MM.1S (cell line): ENCODE data around the gene KRTAP12-1.

Source experiments
- DNase-seq: peaks from one replicate; pipeline ENCODE4 v3.0.0-alpha.2; 2015
- H2AFZ ChIP-seq: fragments of 300-600 bp; sonication (generic); 2 replicates; pipeline ENCODE4 v1.6.0; 2016; ENCODE audit warnings: antibody characterized with exemption, low read length
- H3F3A ChIP-seq: fragments of 300-600 bp; sonication (generic); 2 replicates; pipeline ENCODE4 v1.6.1; 2016; ENCODE audit warnings: mild to moderate bottlenecking, antibody characterized with exemption, low read length, moderate library complexity, mixed read lengths; ENCODE audit not compliant: insufficient read depth
- H3K27ac ChIP-seq: fragments of 300-600 bp; sonication (generic); 2 replicates; pipeline ENCODE4 v1.5.1; 2016; ENCODE audit warnings: mild to moderate bottlenecking, low read length
- H3K27me3 ChIP-seq: fragments of 300-600 bp; sonication (generic); replicated peaks from 2 replicates; pipeline ENCODE4 v1.6.0; 2016; ENCODE audit warnings: low read length; ENCODE audit not compliant: insufficient read depth
- H3K36me3 ChIP-seq: fragments of 300-600 bp; sonication (generic); replicated peaks from 2 replicates; pipeline ENCODE4 v1.6.1; 2016; ENCODE audit warnings: mild to moderate bottlenecking, low read length, mixed read lengths; ENCODE audit not compliant: insufficient read depth
- H3K4me1 ChIP-seq: fragments of 300-600 bp; sonication (generic); 2 replicates; pipeline ENCODE4 v1.6.1; 2016; ENCODE audit warnings: low read length, mixed read lengths
- H3K4me2 ChIP-seq: fragments of 300-600 bp; sonication (generic); 2 replicates; pipeline ENCODE4 v1.6.0; 2016; ENCODE audit warnings: low read depth, low read length
- H3K4me3 ChIP-seq: fragments of 300-600 bp; sonication (generic); 2 replicates; pipeline ENCODE4 v1.5.1; 2016; ENCODE audit warnings: low read length, mixed read lengths
- H3K79me2 ChIP-seq: fragments of 300-600 bp; sonication (generic); 2 replicates; pipeline ENCODE4 v1.6.1; 2016; ENCODE audit warnings: mixed run types, low read length, mixed read lengths
- H3K9ac ChIP-seq: fragments of 300-600 bp; sonication (generic); 2 replicates; pipeline ENCODE4 v1.6.1; 2016; ENCODE audit warnings: low read length, mixed read lengths
- H3K9me2 ChIP-seq: fragments of 300-600 bp; sonication (generic); replicated peaks from 2 replicates; pipeline ENCODE4 v1.6.1; 2016; ENCODE audit warnings: mild to moderate bottlenecking, low read length, mixed read lengths; ENCODE audit not compliant: insufficient read depth
- H3K9me3 ChIP-seq: fragments of 300-600 bp; sonication (generic); replicated peaks from 2 replicates; pipeline ENCODE4 v1.6.1; 2016; ENCODE audit warnings: mild to moderate bottlenecking, low read length, mixed read lengths; ENCODE audit not compliant: insufficient read depth
- H4K20me1 ChIP-seq: fragments of 300-600 bp; sonication (generic); 2 replicates; pipeline ENCODE4 v1.6.1; 2016; ENCODE audit warnings: mild to moderate bottlenecking, low read length, moderate library complexity, mixed read lengths; ENCODE audit not compliant: insufficient read depth
- CTCF ChIP-seq: fragments of 300-600 bp; sonication (generic); IDR thresholded peaks from 2 replicates; pipeline ENCODE4 v1.5.1; 2016; ENCODE audit warnings: antibody characterized with exemption, low read length, mixed read lengths
- EZH2 ChIP-seq: fragments of 300-600 bp; sonication (generic); optimal IDR thresholded peaks from 2 replicates; pipeline ENCODE3; 2017; ENCODE audit warnings: low read depth, mild to moderate bottlenecking, antibody characterized with exemption, low read length, mixed read lengths
- EZH2phosphoT487 ChIP-seq: fragments of 300-600 bp; sonication (generic); IDR thresholded peaks from 2 replicates; pipeline ENCODE4 v1.6.1; 2018; ENCODE audit warnings: antibody characterized with exemption, low read length

Gene KRTAP12-1

GRCh38 chr21:44701541-44701940 lies 19.6 kb upstream of the KRTAP12-1 start:
- no peaks in the 10 kb centered on the region for H3K9me2 ChIP-seq
- no peaks in the 10 kb centered on the region for H3K9me3 ChIP-seq
- H3F3A ChIP-seq, result no peaks in the 10 kb centered on the region
- H3K4me2 ChIP-seq, result no peak overlapping the region
- H3K36me3 ChIP-seq, result no peaks in the 10 kb centered on the region
- no peak overlapping the region for H2AFZ ChIP-seq
- no peak overlapping the region for H3K27ac ChIP-seq
- no peak for DNase-seq
- TF ChIP-seq EZH2phosphoT487 (no peak), CTCF (no peak), EZH2 (no peak)
- peaks cover 90% of the 10 kb centered on the region for H3K27me3 ChIP-seq
- no peaks in the 10 kb centered on the region for H3K4me1 ChIP-seq
- no peak overlapping the region for H3K4me3 ChIP-seq
- no peaks in the 10 kb centered on the region for H3K79me2 ChIP-seq
- no peaks in the 10 kb centered on the region for H4K20me1 ChIP-seq
- H3K9ac ChIP-seq, result no peak overlapping the region

- Histone ChIP-seq H3K27ac (no peak overlapping the region), H3F3A (no peaks in the 10 kb centered on the region), H4K20me1 (no peaks in the 10 kb centered on the region), H3K36me3 (no peaks in the 10 kb centered on the region), H3K79me2 (no peaks in the 10 kb centered on the region), H3K9ac (no peak overlapping the region), H3K27me3 (peaks cover 90% of the 10 kb centered on the region), H3K9me2 (no peaks in the 10 kb centered on the region), H3K4me2 (no peak overlapping the region), H2AFZ (no peak overlapping the region), H3K4me1 (no peaks in the 10 kb centered on the region), H3K4me3 (no peak overlapping the region), H3K9me3 (no peaks in the 10 kb centered on the region)
- no peak for DNase-seq
- TF ChIP-seq CTCF (no peak), EZH2phosphoT487 (no peak), EZH2 (no peak)
These were observed 19.0 kb upstream of the KRTAP12-1 start for GRCh38 chr21:44701023-44701400.

GRCh38 chr21:44700101-44701022 lies 18.4 kb upstream of the KRTAP12-1 start:
- H3K4me1 ChIP-seq, result no peaks in the 10 kb centered on the region
- H3K4me2 ChIP-seq, result no peak overlapping the region
- TF ChIP-seq CTCF (no peak), EZH2phosphoT487 (no peak), EZH2 (no peak)
- H3K4me3 ChIP-seq, result no peak overlapping the region
- H4K20me1 ChIP-seq, result no peaks in the 10 kb centered on the region
- no peak for DNase-seq
- no peak overlapping the region for H3K27ac ChIP-seq
- no peaks in the 10 kb centered on the region for H3K9me3 ChIP-seq
- H3K79me2 ChIP-seq, result no peaks in the 10 kb centered on the region
- H3F3A ChIP-seq, result no peaks in the 10 kb centered on the region
- H2AFZ ChIP-seq, result no peak overlapping the region
- H3K9ac ChIP-seq, result no peak overlapping the region
- no peaks in the 10 kb centered on the region for H3K9me2 ChIP-seq
- H3K27me3 ChIP-seq, result peaks cover 94% of the 10 kb centered on the region
- H3K36me3 ChIP-seq, result no peaks in the 10 kb centered on the region
